Esophagus muscularis mucosa (tissue), 4 donors: Measurements from ENCODE around the gene SLC16A12.

Experiments used
- EP300 ChIP-seq: sonication (generic); formaldehyde crosslinking; IDR thresholded peaks from one replicate; pipeline ENCODE4 v1.6.1; 2017; ENCODE audit warnings: antibody characterized with exemption
- POLR2A ChIP-seq: fragments of 450-650 bp; IDR thresholded peaks from one replicate; pipeline ENCODE4 v1.6.1; 2017; ENCODE audit warnings: antibody characterized with exemption, moderate library complexity, mild to moderate bottlenecking, low read depth
- TF ChIP-seq, protein P1 (sequence below), 3 experiments: fragments of 200-600 bp in 2 of 3; fragments of 450-650 bp in 1 of 3; sonication (generic) in 2 of 3; IDR thresholded peaks; one replicate each; pipeline ENCODE4 v1.5.1; 2017 to 2019; ENCODE audit warnings: antibody characterized with exemption in 3 of 3, mild to moderate bottlenecking in 2 of 3, moderate library complexity in 1 of 3

- TF ChIP-seq, protein P1, sequence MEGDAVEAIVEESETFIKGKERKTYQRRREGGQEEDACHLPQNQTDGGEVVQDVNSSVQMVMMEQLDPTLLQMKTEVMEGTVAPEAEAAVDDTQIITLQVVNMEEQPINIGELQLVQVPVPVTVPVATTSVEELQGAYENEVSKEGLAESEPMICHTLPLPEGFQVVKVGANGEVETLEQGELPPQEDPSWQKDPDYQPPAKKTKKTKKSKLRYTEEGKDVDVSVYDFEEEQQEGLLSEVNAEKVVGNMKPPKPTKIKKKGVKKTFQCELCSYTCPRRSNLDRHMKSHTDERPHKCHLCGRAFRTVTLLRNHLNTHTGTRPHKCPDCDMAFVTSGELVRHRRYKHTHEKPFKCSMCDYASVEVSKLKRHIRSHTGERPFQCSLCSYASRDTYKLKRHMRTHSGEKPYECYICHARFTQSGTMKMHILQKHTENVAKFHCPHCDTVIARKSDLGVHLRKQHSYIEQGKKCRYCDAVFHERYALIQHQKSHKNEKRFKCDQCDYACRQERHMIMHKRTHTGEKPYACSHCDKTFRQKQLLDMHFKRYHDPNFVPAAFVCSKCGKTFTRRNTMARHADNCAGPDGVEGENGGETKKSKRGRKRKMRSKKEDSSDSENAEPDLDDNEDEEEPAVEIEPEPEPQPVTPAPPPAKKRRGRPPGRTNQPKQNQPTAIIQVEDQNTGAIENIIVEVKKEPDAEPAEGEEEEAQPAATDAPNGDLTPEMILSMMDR (IDR thresholded peaks at IDR 0.05) = no peak
- TF ChIP-seq EP300 = no peak
- no peak for TF ChIP-seq POLR2A
Measured at GRCh38 chr10:89416465-89416864, 118.9 kb downstream of the SLC16A12 start.
